Vagina (tissue), 2 donors: ENCODE results near the gene PRR19. TPM values are rescaled to one million over a fixed set of nuclear protein-coding genes. Genes with fewer than 3 reads are reported as not detected.

ENCODE experiments used
- DNase-seq, 2 donors: peaks; one replicate each; pipeline ENCODE4 v3.0.0-alpha.2; 2017; ENCODE audit errors: extremely low spot score in 2 of 2
- H3K27ac ChIP-seq: fragments of 200-600 bp; sonication (generic); one replicate; pipeline ENCODE4 v1.5.1; 2019
- H3K27me3 ChIP-seq: fragments of 200-600 bp; sonication (generic); one replicate; pipeline ENCODE4 v1.5.1; 2019
- H3K36me3 ChIP-seq, 2 donors: fragments of 200-600 bp; sonication (generic); one replicate each; pipeline ENCODE4 v1.5.1; 2017 to 2019
- H3K4me1 ChIP-seq: fragments of 200-600 bp; sonication (generic); one replicate; pipeline ENCODE4 v1.5.1; 2019
- H3K4me3 ChIP-seq, 2 donors: fragments of 200-600 bp; sonication (generic); 1 replicate in 1 of 2; 2 replicates in 1 of 2; pipeline ENCODE4 v1.5.1; 2016 to 2019
- H3K9me3 ChIP-seq: fragments of 200-600 bp; sonication (generic); one replicate; pipeline ENCODE4 v1.5.1; 2019
- POLR2A ChIP-seq, 2 donors: fragments of 450-650 bp; IDR thresholded peaks; one replicate each; pipeline ENCODE4 v1.6.1; 2017; ENCODE audit warnings: antibody characterized with exemption in 2 of 2, mild to moderate bottlenecking in 2 of 2, moderate library complexity in 2 of 2
- POLR2AphosphoS5 ChIP-seq, 2 donors: sonication (generic); formaldehyde crosslinking; IDR thresholded peaks; one replicate each; pipeline ENCODE4 v1.9.0; 2017; ENCODE audit warnings: antibody characterized with exemption in 2 of 2, mild to moderate bottlenecking in 2 of 2, low read depth in 1 of 2; ENCODE audit not compliant: insufficient read depth in 1 of 2
- intact Hi-C: fragments of 100-400 bp; cut with DNase I; formaldehyde crosslinking; loops from one replicate; pipeline ENCODE4 v1.15.1; 2023
- total RNA-seq: library from RNA; depleted of rRNA; stranded (reverse); fragments of >200 nt; gene quantifications from one replicate; pipeline ENCODE4 v1.2.3, GENCODE V29; 2016
- TF ChIP-seq, protein P1 (sequence below), 3 experiments: fragments of 450-650 bp in 2 of 3; fragments of 200-600 bp in 1 of 3; sonication (generic) in 1 of 3; IDR thresholded peaks; one replicate each; pipeline ENCODE4 v1.5.1; 2017 to 2019; ENCODE audit warnings: antibody characterized with exemption in 3 of 3, mild to moderate bottlenecking in 2 of 3, moderate library complexity in 2 of 3

Gene PRR19
- total RNA-seq, 1 donor from 2014 or later, result not detected

DNA sequence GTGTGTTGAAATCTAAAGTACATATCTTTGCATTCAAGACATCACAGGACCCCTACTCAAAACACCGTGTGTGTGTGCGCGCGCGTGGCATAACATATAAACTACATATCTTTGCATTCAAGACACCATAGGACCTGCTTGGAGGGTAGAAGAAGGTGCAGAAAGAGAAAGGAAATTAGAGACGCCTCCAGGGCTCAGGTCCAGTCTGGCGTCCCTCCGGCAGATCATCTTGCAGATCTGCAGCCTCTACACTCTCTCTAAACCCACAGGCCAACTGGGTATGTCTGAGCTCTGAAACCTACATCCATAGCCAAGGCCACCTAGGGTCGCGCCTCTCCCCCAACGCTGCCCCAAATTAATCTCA, 1.2 kb downstream of the PRR19 start:
- Histone ChIP-seq H3K36me3 (no peaks in the 10 kb centered on the region), H3K9me3 (no peaks in the 10 kb centered on the region), H3K27me3 (no peaks in the 10 kb centered on the region), H3K4me3 (peak overlapping the region; percentile 52 to 59), H3K4me1 (peaks cover 25% of the 10 kb centered on the region), H3K27ac (peak overlapping the region; percentile 63)
- TF ChIP-seq POLR2A (IDR thresholded peaks at IDR 0.05), result no peak
- TF ChIP-seq POLR2AphosphoS5 (IDR thresholded peaks at IDR 0.05; ENCODE audit: insufficient read depth in 1 of 2, low read depth in 1 of 2), result no peak
- TF ChIP-seq, protein P1, sequence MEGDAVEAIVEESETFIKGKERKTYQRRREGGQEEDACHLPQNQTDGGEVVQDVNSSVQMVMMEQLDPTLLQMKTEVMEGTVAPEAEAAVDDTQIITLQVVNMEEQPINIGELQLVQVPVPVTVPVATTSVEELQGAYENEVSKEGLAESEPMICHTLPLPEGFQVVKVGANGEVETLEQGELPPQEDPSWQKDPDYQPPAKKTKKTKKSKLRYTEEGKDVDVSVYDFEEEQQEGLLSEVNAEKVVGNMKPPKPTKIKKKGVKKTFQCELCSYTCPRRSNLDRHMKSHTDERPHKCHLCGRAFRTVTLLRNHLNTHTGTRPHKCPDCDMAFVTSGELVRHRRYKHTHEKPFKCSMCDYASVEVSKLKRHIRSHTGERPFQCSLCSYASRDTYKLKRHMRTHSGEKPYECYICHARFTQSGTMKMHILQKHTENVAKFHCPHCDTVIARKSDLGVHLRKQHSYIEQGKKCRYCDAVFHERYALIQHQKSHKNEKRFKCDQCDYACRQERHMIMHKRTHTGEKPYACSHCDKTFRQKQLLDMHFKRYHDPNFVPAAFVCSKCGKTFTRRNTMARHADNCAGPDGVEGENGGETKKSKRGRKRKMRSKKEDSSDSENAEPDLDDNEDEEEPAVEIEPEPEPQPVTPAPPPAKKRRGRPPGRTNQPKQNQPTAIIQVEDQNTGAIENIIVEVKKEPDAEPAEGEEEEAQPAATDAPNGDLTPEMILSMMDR (IDR thresholded peaks at IDR 0.05), result no peak
- intact Hi-C loops, result no loop called here
- no peak for DNase-seq

DNA sequence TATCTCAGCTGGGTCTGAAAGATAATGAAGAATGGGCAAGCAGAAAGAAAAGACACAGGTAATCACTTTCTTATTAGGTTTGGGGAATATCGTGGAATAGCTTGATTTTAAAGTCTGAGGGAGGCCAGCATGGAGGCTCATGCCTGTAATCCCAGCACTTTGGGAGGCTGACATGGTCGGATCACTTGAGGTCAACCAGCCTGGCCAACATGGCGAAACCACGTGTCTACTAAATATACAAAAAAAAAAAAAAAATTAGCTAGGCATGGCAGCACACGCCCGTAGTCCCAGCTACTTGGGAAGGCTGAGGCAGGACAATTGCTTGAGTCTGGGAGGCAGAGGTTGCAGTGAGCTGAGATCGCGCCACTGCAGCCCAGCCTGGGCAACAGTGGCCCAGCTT, 1.9 kb downstream of the PRR19 start:
- no peak for DNase-seq
- no peaks in the 10 kb centered on the region for H3K9me3 ChIP-seq
- no peak overlapping the region for H3K27ac ChIP-seq
- no peaks in the 10 kb centered on the region for H3K36me3 ChIP-seq
- no peak overlapping the region for H3K4me3 ChIP-seq
- H3K4me1 ChIP-seq, result peaks cover 25% of the 10 kb centered on the region
- H3K27me3 ChIP-seq, result no peaks in the 10 kb centered on the region
- intact Hi-C loops, result no loop called here
- TF ChIP-seq, protein P1 (IDR thresholded peaks at IDR 0.05), result no peak
- TF ChIP-seq POLR2AphosphoS5 (IDR thresholded peaks at IDR 0.05; ENCODE audit: insufficient read depth in 1 of 2, low read depth in 1 of 2), result no peak
- TF ChIP-seq POLR2A (IDR thresholded peaks at IDR 0.05), result no peak

DNA sequence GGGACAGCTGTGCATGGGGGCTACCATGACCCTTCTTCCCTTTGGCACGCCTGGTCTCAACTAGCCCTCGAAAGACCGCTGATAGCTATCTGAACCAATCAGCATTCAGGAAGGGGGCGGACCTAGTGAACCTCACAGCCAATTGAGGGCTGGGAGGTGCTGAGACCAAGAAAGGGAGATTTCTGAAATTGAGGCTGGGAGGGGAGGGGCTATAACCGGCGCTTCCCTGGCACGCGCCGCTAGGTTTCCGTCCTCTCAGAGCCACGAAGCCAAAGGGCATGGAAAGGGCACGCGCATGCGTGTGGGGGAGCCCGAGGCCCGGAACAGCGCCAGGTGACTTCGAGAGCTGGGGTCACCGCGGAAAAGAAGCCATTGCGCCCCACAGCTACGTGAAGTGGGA, 4.7 kb downstream of the PRR19 start:
- H3K27me3 ChIP-seq, result no peaks in the 10 kb centered on the region
- no peak overlapping the region for H3K4me3 ChIP-seq
- H3K9me3 ChIP-seq, result no peaks in the 10 kb centered on the region
- no peaks in the 10 kb centered on the region for H3K36me3 ChIP-seq
- TF ChIP-seq POLR2A (IDR thresholded peaks at IDR 0.05), result no peak
- TF ChIP-seq, protein P1 (IDR thresholded peaks at IDR 0.05), result no peak
- no peak for TF ChIP-seq POLR2AphosphoS5 (IDR thresholded peaks at IDR 0.05; ENCODE audit: insufficient read depth in 1 of 2, low read depth in 1 of 2)
- peaks cover 18% of the 10 kb centered on the region for H3K4me1 ChIP-seq
- no peak for DNase-seq
- H3K27ac ChIP-seq, result no peak overlapping the region
- intact Hi-C loops, result no loop called here

DNA sequence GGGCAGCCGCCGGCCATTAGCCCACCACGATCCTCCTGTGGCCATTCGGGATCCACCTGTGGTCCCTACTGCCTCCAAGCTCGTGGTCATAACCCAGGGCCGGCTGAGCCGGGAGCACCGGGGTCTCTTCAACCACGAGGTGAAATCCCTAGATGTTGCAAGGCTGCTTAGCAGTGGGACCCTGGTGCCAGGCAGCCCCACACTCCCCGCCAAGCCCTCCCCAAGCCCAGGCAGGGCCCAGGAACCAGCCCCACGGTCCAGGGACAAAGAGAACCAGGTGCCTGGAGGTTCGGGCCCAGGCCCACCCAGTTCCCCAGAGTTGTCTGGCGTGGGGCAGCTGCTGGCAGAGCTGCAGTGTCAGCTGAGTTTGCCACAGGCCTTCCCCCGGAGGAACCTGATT, 7.8 kb downstream of the PRR19 start:
- TF ChIP-seq, protein P1 (IDR thresholded peaks at IDR 0.05), result no peak
- TF ChIP-seq POLR2A (IDR thresholded peaks at IDR 0.05) (no peak), POLR2AphosphoS5 (IDR thresholded peaks at IDR 0.05; ENCODE audit: insufficient read depth in 1 of 2, low read depth in 1 of 2) (no peak)
- no peaks in the 10 kb centered on the region for H3K27me3 ChIP-seq
- intact Hi-C loops, result no loop called here

DNA sequence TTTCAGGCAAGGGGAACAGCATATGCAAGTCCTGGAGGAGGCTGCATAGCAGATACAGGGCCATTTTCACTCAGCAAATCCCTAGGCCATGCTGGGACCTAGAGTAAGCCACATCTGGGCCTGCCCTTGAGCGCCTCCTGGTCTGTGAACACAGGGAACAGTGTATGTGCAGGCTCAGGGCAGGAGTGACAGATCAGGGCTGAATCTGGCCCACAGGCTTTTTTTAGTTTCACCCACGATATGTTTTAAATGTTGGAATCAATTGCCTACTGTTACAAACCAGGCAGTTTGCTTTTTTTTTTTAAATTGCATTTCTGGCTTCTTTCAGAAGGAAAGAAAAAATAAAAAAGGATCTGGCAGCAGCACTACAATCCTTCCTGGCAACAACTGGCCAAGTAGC, 9.7 kb downstream of the PRR19 start:
- no peak overlapping the region for H3K27ac ChIP-seq
- intact Hi-C loops, result no loop called here
- H3K4me3 ChIP-seq, result no peak overlapping the region
- TF ChIP-seq, protein P1 (IDR thresholded peaks at IDR 0.05), result no peak
- TF ChIP-seq POLR2AphosphoS5 (IDR thresholded peaks at IDR 0.05; ENCODE audit: insufficient read depth in 1 of 2, low read depth in 1 of 2) (no peak), POLR2A (IDR thresholded peaks at IDR 0.05) (no peak)
- DNase-seq, result no peak
- H3K9me3 ChIP-seq, result no peaks in the 10 kb centered on the region
- H3K36me3 ChIP-seq, result no peaks in the 10 kb centered on the region
- no peaks in the 10 kb centered on the region for H3K27me3 ChIP-seq
- H3K4me1 ChIP-seq, result peaks cover 12% of the 10 kb centered on the region

More for the DNA sequence above, 7.8 kb downstream of the PRR19 start:
- Histone ChIP-seq H3K4me3 (no peak overlapping the region), H3K4me1 (peaks cover 12% of the 10 kb centered on the region), H3K36me3 (no peaks in the 10 kb centered on the region), H3K9me3 (no peaks in the 10 kb centered on the region), H3K27ac (no peak overlapping the region)
- no peak for DNase-seq
